GM18873 (cell line): Measurements from ENCODE around the gene FHOD3.
"Not testable (repeated sequence)": the region's sequence is repeated elsewhere in the genome, so short reads cannot be mapped to it uniquely, and the experiment has no call there.

Source experiments
- ATAC-seq: cut with Tn5 transposase; IDR thresholded peaks from one replicate; pipeline ENCODE4 v1.9.1; 2021; ENCODE audit warnings: mild to moderate bottlenecking, moderate library complexity, moderate number of reproducible peaks; ENCODE audit not compliant: unreplicated experiment, low FRiP score

FHOD3 gene

DNA sequence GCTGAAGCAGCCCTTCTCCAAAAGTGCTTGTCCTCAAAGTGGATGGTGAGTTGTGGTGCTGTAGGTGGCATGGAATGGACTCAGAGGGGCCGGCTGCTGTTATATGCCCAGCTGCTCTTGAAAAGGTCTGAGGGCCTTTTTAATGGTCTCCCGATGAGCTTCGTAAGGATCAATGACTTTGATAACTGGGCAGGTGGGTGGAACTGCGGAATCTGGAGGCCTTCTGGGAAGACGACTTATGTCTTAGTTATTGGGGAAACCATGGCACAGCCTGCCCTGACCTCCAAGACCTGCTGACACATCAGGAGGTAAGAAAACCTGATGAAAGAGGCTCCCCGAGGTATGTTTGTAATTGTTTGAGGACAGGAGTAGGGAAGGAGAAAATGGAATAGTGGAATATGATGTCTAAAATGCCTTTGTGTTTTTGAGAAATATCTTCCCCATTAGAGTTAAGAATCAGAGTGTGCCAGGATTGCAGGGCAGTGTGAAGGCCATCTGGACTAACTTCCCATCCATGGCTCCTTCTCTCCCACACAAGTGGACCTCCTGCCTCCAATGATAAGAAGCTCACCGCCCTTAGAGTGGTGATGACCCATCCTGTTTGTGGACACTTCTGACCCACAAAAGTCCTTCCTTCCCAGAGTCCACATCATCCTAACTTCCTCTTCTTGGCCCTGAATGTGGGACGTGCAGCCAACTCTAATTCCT, 236.1 kb downstream of the FHOD3 start:
- ATAC-seq = no peak

GRCh38 chr18:36534154-36534688, 236.7 kb downstream of the FHOD3 start:
- no peak for ATAC-seq

- ATAC-seq = no peak
Observed at GRCh38 chr18:36535202-36535935, 237.9 kb downstream of the FHOD3 start.

DNA sequence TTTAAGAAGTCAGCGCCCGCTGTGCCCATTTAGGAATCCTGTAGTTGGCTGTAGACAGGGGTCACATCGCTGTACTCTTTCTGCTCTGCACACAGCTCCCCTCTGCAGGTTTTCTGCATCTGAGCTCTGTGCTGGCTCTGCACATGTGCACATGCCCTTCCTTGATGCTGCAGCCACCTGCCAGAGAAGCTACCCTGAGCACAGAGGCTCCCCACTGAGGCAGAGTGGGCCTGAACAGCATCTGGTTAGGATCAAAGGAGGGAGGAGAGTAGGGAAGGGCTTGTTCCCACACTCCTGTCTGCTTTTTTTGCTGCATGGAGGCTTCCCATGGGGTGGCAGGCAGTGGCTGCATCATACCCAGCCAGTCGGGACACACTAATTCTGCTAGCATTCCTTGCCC, 238.9 kb downstream of the FHOD3 start:
- no peak for ATAC-seq

DNA sequence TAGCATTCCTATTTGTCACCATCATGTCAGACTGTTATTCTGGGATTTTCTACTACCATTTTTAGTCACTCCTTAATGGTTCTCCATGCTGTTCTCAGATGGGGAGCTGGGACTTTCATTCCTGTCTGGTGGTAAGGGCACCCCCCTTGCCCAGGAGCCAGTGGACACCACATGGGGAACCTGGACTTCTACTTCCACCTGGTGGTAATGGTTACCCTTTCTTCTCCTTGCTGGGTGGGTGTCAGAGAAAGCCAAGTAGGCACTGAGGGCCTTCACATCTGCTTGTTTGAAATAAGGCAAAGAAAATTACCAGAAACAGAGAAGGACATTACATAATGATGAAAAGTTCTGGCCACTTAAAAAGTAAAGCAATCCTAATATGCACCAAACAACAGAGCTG, 239.8 kb downstream of the FHOD3 start:
- no peak for ATAC-seq

GRCh38 chr18:36539674-36540231, 242.2 kb downstream of the FHOD3 start:
- no peak for ATAC-seq

- ATAC-seq = no peak
Observed at GRCh38 chr18:36543030-36543429, 245.5 kb downstream of the FHOD3 start.

DNA sequence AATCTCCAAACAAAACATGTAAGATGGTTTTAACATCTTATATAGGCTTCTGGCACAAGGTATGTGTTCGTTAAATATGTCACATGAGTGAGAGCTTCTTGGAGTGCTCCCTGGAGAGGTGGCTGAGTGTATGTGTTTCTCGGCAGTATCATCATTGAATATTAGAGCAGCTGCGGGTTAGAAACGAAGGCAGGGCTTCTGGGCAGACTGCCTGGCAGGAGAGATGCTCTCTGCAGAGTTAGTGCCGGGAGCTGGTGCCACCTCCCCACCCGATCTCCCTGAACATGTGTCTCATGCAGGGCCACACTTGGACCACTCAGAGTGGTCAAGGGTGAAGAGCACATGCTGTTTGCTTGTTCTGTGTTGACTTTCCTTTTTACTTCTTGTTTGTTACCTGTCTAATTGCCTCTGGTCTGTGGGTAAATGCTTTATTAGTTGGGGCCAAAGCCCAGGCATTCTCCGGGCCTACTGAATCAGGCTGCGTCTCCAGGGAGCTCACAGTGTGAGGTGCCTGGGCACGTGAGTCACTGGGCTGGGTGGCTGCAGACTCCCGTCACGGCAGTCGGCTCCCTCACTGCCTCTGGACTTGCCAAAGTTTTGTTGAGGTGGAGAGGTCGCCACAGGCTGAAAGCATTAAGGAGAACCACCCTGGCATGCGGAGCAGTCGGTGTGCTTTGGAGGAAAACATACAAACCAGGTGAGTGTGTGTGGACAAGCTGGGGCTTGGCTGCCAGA, 246.6 kb downstream of the FHOD3 start:
- ATAC-seq = no peak

GRCh38 chr18:36545821-36546427, 248.4 kb downstream of the FHOD3 start:
- ATAC-seq = no peak

DNA sequence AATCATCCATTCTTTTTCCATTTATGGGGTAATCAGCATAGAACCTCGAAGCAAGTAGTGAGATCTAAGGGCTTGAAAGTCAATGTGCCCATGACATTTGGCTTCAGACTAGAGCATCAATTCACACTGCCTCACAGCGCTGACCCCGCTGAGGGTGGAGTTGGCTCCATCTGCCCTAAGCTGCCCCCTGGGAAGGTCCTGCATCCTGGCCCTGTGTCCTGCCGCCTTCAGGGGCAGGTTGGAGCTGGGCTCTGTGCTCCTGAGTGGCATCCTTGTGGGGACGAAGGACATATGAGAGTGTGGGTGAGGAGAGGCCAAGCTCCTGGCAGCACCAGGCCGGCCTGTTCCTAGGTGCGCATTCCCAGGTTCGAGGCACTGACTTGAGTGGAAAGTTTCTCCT, 249.4 kb downstream of the FHOD3 start:
- ATAC-seq = no peak

GRCh38 chr18:36547544-36547943, 250.0 kb downstream of the FHOD3 start:
- no peak for ATAC-seq

DNA sequence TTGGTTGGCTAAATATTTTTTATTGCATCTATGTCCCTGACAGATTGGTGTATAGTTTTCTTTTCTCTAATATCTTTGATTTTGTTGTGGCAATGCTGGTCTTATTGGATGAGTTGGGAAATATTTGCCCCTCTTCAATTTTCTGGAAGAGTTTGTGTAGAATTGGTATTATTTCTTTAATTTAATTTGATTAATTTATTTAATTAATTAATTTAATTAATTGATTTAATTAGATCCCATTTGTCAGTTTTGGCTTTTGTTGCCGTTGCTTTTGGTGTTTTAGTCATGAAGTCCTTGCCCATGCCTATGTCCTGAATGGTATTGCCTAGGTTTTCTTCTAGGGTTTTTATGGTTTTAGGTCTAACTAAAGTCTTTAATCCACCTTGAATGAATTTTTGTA, 253.8 kb downstream of the FHOD3 start:
- not testable (repeated sequence) for ATAC-seq

GRCh38 chr18:36558234-36558633, 260.7 kb downstream of the FHOD3 start:
- ATAC-seq = no peak

DNA sequence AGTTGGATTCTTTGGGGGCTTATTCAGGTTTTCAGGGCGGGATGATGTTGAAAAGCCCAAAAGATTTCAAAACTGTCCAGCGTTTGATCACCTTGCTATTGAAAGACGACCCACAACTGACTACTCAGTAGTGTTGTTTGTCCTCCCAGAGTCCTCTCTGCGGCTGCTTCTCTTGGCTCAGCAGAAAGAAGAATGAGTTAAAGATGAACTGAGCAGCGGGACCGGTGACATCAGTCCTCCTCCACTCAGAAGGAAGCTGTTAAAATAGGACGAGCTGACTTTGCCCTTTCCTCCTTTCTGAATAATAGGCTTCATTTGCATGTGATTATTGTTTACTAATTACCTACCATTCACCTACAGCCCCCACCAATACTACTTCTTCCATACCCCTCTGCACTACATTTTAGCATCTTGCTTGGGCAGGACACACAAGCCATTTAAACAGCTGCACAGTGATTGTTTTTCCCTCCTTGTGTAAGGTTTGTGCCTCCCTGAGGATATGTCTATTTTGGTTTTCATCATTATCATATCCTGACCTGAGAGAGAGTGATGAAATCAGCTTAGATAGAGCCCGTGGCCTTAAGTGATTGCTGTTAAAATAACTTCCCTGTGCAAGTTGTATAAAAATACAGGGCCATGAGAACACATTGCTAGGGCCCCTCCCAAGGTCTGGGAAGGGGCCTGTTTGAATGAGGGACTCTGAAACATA, 261.8 kb downstream of the FHOD3 start:
- ATAC-seq = no peak

- ATAC-seq = no peak
Observed at GRCh38 chr18:36560187-36560586, 262.7 kb downstream of the FHOD3 start.

DNA sequence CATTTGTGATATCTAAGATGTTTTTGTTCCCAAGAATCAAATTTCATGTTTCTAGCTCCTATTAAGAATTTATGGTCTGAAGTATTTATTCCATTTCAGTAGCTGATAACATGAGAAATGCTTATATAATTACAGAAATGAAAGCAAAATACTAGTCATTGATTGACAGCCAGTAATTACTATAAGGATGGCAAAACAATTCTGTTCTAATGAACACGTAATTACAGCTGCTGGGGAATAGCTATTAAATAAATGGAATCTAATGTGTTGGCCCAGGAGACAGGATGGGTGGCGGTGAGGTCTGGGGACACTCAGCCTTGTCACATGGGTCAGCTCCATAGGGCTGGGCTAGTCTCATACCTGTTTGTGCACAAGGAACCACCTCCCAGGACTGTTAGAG, 263.5 kb downstream of the FHOD3 start:
- no peak for ATAC-seq

DNA sequence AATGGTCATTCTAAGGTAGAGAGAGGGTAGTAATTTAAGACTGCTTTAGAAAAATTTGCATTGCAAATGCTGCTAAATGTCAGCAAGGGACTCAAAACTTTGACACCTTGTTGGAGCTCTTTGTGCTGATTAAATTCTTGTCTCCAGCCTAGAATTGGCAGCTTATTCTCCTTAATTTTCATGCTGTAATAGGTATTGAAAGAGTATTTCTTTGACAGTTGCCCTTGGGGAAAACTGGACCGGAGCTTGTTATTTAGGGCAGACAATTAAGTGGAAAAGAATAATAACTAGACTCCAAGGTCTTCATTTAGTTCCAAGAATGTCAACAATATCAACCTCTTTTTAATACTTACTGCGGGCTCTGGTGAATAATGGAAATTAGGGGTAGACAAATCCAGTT, 267.3 kb downstream of the FHOD3 start:
- ATAC-seq = no peak

- ATAC-seq = no peak
Observed at GRCh38 chr18:36567800-36568199, 270.3 kb downstream of the FHOD3 start.

- ATAC-seq = no peak
Observed at GRCh38 chr18:36568487-36568886, 271.0 kb downstream of the FHOD3 start.
